Stimulated activated CD4-positive, alpha-beta T cell treated with anti-CD3 and anti-CD28 coated beads, TNF-alpha, amount 100 ng/mL, for 4 hours (primary cell): ENCODE measurements around the gene SLC48A1.

Experiments used
- DNase-seq, 3 experiments: peaks; one replicate each; pipeline ENCODE4 v3.0.0-alpha.2; 2020; ENCODE audit warnings: low read depth in 3 of 3

SLC48A1 gene

DNA sequence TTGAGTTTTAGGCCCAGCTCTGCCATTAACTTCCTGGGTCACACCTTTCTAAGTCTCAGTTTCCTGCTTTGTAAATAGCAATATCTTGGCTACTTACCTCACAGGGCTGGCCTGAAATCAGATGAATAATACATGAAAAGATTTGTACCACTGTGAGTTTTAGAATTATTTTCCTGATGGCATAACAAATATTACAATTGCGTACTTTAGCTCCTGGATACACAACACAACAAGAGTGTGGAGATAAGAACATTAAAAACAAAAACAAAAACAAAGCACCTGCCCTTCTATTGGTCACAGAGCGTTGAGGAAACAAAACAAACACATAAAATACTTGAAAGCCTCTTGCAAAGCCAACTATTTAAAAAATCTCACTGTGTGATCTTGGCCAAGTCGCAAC, 51.6 kb downstream of the SLC48A1 start:
- DNase-seq = no peak

DNA sequence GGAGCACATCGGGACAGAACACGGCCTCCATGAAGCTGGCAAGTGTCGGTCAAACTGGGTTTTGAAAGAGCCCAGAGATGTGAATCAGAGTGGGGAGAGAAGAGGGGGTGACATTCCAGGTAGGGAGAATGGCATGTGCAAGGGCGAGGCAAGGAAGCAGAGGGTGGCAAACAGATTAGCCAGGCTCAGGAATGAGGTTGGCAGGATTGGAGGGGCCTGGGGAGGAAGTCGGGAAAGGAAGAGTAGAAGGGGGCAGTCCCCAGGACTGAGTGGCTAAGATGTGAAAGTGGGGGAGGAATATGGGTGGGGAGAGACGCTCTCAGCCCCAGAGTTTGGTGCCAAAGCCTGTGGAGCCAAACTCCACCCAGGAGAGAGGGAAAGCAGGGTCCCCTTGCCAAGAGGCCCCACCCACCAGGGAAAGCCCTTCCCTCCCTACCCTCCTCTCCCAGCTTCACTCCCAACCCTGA, 52.2 kb downstream of the SLC48A1 start:
- DNase-seq = no peak

DNA sequence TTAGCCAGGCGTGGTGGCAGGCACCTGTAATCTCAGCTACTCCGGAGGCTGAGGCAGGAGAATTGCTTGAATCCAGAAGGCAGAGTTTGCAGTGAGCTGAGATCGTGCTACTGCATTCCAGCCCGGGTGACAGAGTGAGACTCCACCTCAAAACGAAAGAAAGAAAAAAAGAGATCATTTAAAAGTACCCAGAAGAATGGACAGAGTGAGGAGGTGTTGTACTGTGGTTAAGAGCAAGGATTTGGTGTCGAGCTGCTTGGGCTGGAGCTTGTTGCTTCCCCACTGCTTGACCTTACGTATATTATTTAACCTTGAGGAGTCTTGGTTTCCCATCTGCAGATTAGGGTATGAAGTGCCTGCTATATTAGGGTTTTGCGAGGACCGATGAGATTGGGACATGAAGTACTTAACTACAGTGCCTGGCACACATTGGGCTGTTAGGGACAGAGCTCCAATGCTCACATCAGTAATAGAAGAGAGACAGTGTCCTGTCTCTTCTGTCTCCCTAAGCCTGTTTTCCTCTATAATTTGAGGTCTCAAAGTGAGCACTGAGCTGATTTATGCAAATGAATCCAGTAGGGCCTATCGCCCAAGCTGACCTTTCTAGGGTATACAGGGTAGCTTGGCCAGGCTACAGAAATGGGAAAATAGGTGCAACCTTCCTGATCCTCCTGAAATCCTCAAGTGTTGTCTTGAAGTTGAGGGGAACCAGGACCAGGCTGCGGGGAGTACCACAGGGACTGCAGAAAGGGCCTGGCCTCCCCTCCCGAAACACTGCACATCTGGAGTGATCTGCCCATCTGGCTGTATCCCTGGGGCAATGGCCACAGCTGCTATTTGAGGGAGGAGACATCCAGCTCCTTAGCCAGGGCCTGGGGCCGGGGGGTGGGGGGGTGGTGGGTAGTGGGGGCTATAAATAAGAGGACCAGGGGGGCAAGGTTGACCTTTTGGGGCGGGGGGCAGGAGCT, 55.3 kb downstream of the SLC48A1 start:
- no peak for DNase-seq

DNA sequence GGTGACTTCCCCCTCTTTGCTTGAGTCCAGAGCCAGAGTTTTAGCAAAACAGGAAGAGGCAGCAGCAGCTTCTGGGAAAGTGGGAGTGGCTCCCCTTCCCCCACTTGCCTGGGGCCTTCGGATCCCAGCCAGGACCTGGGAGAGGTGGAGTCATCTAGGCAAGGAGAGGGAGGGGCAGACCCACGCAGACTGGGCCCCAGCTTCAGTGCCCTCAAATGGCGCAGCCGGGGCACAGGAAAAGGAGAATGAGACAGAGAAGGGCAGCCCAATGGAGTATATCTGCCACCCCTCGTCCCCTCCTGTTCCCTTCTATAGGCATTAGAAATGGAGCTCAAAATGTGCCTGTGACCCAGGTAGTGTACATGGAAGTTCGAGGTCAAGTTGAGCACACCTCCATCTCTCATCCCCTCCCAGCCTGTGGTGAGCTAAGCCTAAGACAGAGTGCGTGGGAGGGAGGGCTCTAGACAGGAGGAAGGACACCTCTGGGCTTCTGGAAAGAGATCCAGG, 56.0 kb downstream of the SLC48A1 start:
- DNase-seq = no peak

DNA sequence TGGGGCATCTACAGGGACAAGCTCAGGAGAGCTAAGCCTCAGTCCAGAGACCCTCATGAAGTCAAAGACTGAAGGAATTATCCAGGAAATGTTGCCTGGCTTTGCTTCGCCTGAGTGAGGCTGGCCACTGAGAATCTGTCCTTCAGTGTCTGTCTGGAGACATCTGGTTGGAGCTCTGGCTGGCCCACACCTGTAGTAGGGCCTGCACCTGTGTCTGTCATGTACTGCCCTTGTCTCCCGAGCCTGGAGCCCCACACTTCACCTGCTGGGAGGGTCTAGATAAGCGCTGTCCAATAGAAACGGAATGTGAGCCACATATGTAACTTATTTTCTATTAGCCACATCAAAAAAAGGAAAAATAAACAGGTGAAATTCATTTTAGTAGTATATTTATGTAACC, 56.5 kb downstream of the SLC48A1 start:
- DNase-seq = no peak
